Measurements from ENCODE around the gene ACOXL.

DNA sequence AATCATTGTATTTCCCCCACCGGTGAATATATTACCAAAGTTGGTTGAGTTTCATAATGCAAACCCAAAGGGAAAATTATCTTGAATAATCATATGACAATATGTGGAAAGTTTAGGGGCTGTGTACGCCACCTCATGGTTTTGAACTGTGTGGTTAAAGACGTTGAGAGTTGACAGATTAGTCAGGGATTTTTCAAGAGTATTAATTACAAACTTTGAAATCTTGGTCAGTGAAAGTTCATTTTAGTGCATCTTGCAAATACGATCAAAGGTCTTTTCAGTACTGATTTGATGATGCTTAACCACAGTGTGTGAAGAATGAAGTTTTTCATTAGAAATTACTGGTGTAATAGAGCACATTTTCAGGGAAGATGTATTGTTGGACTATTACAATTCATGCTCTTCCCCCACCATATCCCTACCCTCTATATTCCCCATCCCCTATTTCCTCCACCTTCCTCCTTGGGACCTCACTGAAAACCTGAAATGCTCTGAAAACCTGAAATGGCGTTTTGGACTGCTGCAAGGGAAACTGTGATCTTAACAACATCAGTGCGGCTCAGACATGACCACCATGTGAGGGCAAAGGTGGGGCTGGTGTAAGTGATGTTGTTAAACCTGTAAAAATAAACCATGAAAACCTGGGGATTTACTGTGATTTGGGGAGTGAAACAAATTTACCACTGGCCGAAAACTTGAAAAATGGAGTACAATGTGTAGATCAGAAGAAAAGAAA is 383.8 kb downstream of the ACOXL start:
- TF ChIP-seq SMARCA5 (IDR thresholded peaks at IDR 0.05) (no peak), CEBPB (IDR thresholded peaks at IDR 0.05; ENCODE audit: borderline replicate concordance in 1 of 2, low read depth in 2 of 2, low read length in 2 of 2) (peak in 1 of 2 experiments; percentile 72; a peak in 1 of 4 replicates), POLR2A (IDR thresholded peaks at IDR 0.05; ENCODE audit: low read depth, low read length) (no peak), ESRRA (IDR thresholded peaks at IDR 0.05; ENCODE audit: low read length) (no peak), YY1 (IDR thresholded peaks at IDR 0.05; ENCODE audit: low read depth, low read length) (no peak), FOS (IDR thresholded peaks at IDR 0.05; ENCODE audit: borderline replicate concordance, extremely low read depth, insufficient read length) (no peak)
- TF ChIP-seq, protein P1, sequence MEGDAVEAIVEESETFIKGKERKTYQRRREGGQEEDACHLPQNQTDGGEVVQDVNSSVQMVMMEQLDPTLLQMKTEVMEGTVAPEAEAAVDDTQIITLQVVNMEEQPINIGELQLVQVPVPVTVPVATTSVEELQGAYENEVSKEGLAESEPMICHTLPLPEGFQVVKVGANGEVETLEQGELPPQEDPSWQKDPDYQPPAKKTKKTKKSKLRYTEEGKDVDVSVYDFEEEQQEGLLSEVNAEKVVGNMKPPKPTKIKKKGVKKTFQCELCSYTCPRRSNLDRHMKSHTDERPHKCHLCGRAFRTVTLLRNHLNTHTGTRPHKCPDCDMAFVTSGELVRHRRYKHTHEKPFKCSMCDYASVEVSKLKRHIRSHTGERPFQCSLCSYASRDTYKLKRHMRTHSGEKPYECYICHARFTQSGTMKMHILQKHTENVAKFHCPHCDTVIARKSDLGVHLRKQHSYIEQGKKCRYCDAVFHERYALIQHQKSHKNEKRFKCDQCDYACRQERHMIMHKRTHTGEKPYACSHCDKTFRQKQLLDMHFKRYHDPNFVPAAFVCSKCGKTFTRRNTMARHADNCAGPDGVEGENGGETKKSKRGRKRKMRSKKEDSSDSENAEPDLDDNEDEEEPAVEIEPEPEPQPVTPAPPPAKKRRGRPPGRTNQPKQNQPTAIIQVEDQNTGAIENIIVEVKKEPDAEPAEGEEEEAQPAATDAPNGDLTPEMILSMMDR (IDR thresholded peaks at IDR 0.05 in 2 of 3, conservative IDR thresholded peaks at IDR 0.05 in 1 of 3; ENCODE audit: control insufficient read depth in 2 of 3, extremely low read depth in 1 of 3, insufficient read depth in 1 of 3, low read depth in 3 of 3, low read length in 3 of 3), result peak in 1 of 3 experiments; percentile 37; a peak in 1 of 6 replicates
- TF ChIP-seq, protein P2, sequence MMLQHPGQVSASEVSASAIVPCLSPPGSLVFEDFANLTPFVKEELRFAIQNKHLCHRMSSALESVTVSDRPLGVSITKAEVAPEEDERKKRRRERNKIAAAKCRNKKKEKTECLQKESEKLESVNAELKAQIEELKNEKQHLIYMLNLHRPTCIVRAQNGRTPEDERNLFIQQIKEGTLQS (IDR thresholded peaks at IDR 0.05; ENCODE audit: borderline replicate concordance, extremely low read depth, low read depth, low read length), result no peak
- TF ChIP-seq, protein P3, sequence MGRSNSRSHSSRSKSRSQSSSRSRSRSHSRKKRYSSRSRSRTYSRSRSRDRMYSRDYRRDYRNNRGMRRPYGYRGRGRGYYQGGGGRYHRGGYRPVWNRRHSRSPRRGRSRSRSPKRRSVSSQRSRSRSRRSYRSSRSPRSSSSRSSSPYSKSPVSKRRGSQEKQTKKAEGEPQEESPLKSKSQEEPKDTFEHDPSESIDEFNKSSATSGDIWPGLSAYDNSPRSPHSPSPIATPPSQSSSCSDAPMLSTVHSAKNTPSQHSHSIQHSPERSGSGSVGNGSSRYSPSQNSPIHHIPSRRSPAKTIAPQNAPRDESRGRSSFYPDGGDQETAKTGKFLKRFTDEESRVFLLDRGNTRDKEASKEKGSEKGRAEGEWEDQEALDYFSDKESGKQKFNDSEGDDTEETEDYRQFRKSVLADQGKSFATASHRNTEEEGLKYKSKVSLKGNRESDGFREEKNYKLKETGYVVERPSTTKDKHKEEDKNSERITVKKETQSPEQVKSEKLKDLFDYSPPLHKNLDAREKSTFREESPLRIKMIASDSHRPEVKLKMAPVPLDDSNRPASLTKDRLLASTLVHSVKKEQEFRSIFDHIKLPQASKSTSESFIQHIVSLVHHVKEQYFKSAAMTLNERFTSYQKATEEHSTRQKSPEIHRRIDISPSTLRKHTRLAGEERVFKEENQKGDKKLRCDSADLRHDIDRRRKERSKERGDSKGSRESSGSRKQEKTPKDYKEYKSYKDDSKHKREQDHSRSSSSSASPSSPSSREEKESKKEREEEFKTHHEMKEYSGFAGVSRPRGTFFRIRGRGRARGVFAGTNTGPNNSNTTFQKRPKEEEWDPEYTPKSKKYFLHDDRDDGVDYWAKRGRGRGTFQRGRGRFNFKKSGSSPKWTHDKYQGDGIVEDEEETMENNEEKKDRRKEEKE (IDR thresholded peaks at IDR 0.05), result no peak
- TF ChIP-seq, protein P4, sequence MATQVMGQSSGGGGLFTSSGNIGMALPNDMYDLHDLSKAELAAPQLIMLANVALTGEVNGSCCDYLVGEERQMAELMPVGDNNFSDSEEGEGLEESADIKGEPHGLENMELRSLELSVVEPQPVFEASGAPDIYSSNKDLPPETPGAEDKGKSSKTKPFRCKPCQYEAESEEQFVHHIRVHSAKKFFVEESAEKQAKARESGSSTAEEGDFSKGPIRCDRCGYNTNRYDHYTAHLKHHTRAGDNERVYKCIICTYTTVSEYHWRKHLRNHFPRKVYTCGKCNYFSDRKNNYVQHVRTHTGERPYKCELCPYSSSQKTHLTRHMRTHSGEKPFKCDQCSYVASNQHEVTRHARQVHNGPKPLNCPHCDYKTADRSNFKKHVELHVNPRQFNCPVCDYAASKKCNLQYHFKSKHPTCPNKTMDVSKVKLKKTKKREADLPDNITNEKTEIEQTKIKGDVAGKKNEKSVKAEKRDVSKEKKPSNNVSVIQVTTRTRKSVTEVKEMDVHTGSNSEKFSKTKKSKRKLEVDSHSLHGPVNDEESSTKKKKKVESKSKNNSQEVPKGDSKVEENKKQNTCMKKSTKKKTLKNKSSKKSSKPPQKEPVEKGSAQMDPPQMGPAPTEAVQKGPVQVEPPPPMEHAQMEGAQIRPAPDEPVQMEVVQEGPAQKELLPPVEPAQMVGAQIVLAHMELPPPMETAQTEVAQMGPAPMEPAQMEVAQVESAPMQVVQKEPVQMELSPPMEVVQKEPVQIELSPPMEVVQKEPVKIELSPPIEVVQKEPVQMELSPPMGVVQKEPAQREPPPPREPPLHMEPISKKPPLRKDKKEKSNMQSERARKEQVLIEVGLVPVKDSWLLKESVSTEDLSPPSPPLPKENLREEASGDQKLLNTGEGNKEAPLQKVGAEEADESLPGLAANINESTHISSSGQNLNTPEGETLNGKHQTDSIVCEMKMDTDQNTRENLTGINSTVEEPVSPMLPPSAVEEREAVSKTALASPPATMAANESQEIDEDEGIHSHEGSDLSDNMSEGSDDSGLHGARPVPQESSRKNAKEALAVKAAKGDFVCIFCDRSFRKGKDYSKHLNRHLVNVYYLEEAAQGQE (IDR thresholded peaks at IDR 0.05; ENCODE audit: low read depth, low read length), result no peak

Data from GM12878 (cell line).